Calu3 (cell line): Measurements from ENCODE around the gene FAM229A. TPM values are rescaled to one million over a fixed set of nuclear protein-coding genes. Genes with fewer than 3 reads are reported as not detected.

Experiments
- BruUV-seq: library from RNA; stranded (reverse); fragments of 400-500 nt; replicated peaks from 2 replicates; lab custom pipeline; 2021; lab: Mats Ljungman, UMichigan
- CTCF ChIA-PET: fragments of 300-600 bp; sonication (Branson Sonifier 250); formaldehyde crosslinking; loops from one replicate; lab custom pipeline; 2022; ENCODE audit warnings: antibody characterized with exemption; lab: Charles Lee
- DNase-seq: peaks from one replicate; pipeline ENCODE4 v3.0.0; 2022
- H3K27ac Mint-ChIP-seq: one replicate; pipeline ENCODE4 v1.8.0; 2022; ENCODE audit warnings: mixed read lengths; ENCODE audit not compliant: unreplicated experiment
- H3K27me3 Mint-ChIP-seq: one replicate; pipeline ENCODE4 v1.8.0; 2022; ENCODE audit warnings: mixed read lengths; ENCODE audit not compliant: unreplicated experiment
- H3K36me3 Mint-ChIP-seq: one replicate; pipeline ENCODE4 v1.8.0; 2022; ENCODE audit warnings: mild to moderate bottlenecking, moderate library complexity, mixed read lengths; ENCODE audit not compliant: insufficient read depth, unreplicated experiment
- H3K4me1 Mint-ChIP-seq: one replicate; pipeline ENCODE4 v1.8.0; 2022; ENCODE audit warnings: mild to moderate bottlenecking, low read depth, mixed read lengths; ENCODE audit not compliant: unreplicated experiment
- H3K4me3 Mint-ChIP-seq: one replicate; pipeline ENCODE4 v1.8.0; 2022; ENCODE audit warnings: mild to moderate bottlenecking, low read depth, moderate library complexity, mixed read lengths; ENCODE audit not compliant: unreplicated experiment
- H3K9me3 Mint-ChIP-seq: one replicate; pipeline ENCODE4 v1.8.0; 2022; ENCODE audit warnings: low read depth, mixed read lengths; ENCODE audit not compliant: unreplicated experiment
- intact Hi-C: fragments of 100-400 bp; cut with micrococcal nuclease; formaldehyde crosslinking; loops from one replicate; pipeline ENCODE4 v1.10.0; 2022; ENCODE audit not compliant: unreplicated experiment
- total RNA-seq: library from RNA; stranded (reverse); gene quantifications from 2 replicates; pipeline ENCODE4 v1.2.3, GENCODE V29; 2022
- TF ChIP-seq, protein P1 (sequence below): fragments of 200-600 bp; IDR thresholded peaks from one replicate; pipeline ENCODE4 v1.8.0; 2022; ENCODE audit warnings: antibody characterized with exemption; ENCODE audit not compliant: unreplicated experiment

FAM229A gene
- total RNA-seq, 1 experiment from 2014 or later: 7.3 TPM

DNA sequence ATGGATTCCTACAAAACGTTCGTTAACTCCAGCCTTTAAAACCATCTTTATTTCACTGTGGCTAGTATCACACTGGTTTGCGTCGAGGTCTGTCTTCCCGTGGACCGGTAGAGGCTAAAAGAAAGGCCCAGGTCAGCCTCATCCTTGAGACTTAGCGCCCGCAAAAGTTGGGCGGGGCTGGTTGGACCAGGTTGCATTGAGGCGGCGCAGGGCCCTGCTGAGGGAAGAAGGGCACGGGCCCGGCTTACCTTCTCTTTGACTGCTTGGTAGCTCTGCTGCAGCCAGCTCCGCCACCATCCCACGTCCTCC is 31.5 kb upstream of the FAM229A start:
- CTCF ChIA-PET: interaction anchor here (1.3 to 1.5 kb wide), 2 partner anchors 13 to 178 kb away, joined by 4 to 7 read pairs; no protein-coding TSS in a partner anchor
- H3K27me3 Mint-ChIP-seq: no peaks in the 10 kb centered on the region
- peaks cover 11% of the 10 kb centered on the region for H3K4me1 Mint-ChIP-seq
- no peaks in the 10 kb centered on the region for H3K9me3 Mint-ChIP-seq
- peaks cover 23% of the 10 kb centered on the region for H3K36me3 Mint-ChIP-seq
- H3K27ac Mint-ChIP-seq: peak overlapping the region; percentile 93
- peak overlapping the region; percentile 97 for H3K4me3 Mint-ChIP-seq
- BruUV-seq: no TSS peak
- intact Hi-C loops: no loop called here
- TF ChIP-seq, protein P1, sequence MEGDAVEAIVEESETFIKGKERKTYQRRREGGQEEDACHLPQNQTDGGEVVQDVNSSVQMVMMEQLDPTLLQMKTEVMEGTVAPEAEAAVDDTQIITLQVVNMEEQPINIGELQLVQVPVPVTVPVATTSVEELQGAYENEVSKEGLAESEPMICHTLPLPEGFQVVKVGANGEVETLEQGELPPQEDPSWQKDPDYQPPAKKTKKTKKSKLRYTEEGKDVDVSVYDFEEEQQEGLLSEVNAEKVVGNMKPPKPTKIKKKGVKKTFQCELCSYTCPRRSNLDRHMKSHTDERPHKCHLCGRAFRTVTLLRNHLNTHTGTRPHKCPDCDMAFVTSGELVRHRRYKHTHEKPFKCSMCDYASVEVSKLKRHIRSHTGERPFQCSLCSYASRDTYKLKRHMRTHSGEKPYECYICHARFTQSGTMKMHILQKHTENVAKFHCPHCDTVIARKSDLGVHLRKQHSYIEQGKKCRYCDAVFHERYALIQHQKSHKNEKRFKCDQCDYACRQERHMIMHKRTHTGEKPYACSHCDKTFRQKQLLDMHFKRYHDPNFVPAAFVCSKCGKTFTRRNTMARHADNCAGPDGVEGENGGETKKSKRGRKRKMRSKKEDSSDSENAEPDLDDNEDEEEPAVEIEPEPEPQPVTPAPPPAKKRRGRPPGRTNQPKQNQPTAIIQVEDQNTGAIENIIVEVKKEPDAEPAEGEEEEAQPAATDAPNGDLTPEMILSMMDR: no peak
- peak; percentile 44 for DNase-seq

DNA sequence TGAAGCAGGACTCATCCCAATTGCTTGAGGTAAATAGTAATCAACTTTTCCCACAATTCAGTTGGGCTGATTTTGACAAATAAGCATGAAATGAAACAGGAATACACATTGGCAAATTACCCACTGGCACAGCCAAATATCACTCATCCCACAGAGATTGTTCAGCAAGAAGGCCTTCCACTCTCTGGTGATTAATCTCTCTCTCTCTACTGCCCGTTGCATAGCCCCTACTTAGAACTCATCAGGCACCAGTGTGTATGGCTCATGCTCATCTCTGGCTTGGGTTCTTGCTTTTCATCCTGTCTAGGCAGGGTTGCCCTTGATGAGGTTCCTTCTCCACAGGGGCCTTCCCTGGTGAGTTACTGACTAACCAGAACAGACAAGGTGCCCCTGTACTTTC is 30.9 kb upstream of the FAM229A start:
- TF ChIP-seq, protein P1: no peak
- BruUV-seq: TSS peak; percentile 66
- Mint-ChIP-seq H3K27ac (no peak overlapping the region), H3K4me3 (peak overlapping the region; percentile 97), H3K36me3 (peaks cover 23% of the 10 kb centered on the region), H3K9me3 (no peaks in the 10 kb centered on the region), H3K27me3 (no peaks in the 10 kb centered on the region), H3K4me1 (peaks cover 11% of the 10 kb centered on the region)
- no peak for DNase-seq
- intact Hi-C loops: no loop called here
- CTCF ChIA-PET: no interaction called here

DNA sequence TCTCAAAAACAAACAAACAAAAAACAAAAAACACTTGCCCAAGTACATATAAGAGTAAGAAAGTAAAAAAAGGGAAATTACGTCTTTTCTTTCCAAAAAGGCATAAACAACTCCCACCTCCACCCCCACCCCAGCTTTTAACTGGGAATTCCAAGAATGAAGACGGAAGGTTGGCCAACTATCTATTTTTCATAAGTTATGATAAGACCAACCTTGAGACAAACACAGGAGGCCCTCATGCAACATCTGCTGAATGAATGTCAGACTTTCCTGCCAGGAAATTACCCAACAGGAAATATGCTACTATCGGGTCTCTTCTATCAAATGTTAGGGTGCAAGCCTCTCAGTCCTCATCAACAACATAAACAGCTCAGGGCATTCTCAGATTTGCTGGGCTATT is 30.0 kb upstream of the FAM229A start:
- Mint-ChIP-seq H3K27me3 (no peaks in the 10 kb centered on the region), H3K4me1 (peaks cover 11% of the 10 kb centered on the region), H3K9me3 (no peaks in the 10 kb centered on the region), H3K27ac (no peak overlapping the region), H3K36me3 (peaks cover 23% of the 10 kb centered on the region), H3K4me3 (no peak overlapping the region)
- TF ChIP-seq, protein P1: no peak
- intact Hi-C loops: no loop called here
- BruUV-seq: no TSS peak
- CTCF ChIA-PET: no interaction called here
- DNase-seq: no peak

DNA sequence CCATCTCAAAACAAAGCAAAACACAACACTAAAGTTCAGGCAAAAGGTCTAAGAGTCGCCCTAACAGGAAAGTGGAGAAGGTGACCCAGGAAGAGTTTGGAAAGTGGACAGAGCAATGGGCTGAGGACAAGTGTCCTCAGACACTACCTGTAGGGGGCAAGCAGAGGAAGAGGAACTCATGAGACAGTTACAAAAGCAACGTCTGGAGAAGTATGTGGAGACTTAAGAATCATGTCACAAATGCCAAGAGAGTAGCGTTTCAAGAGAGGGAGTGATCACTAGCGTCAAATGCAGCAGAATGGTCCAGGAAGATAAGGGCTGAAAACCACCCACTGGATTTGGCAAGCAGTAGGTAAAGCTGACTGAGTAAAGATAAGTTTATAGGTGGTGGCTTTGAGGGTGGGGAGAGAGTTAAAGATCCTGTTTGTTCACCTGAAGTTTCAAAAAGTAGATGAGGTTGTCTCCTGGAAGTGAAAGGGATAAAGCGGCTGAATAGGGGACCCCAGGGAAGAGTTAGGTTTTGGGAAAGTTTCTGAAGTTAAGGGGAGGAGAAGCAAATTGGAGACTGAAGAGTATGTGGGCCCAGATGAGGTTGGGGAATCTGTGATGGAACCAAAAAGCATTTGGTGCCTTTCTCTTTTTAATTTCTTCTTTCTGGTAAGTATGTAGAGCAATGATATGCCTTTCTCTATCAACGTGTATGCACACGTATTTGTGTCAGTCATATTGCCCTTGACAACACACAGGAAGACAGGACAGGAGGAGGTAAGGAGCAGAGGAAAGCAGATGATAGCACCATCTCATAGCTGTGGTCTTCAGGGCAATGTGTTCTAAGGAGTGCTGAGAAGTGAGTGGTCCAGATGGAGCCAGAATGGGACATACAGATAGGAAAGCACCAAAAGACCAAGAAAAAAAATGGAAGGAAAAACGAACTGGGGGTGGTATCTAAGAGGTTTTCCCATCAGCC is 28.9 kb upstream of the FAM229A start:
- no TSS peak for BruUV-seq
- intact Hi-C loops: no loop called here
- H3K9me3 Mint-ChIP-seq: no peaks in the 10 kb centered on the region
- peaks cover 11% of the 10 kb centered on the region for H3K4me1 Mint-ChIP-seq
- DNase-seq: no peak
- peaks cover 30% of the 10 kb centered on the region for H3K36me3 Mint-ChIP-seq
- H3K27ac Mint-ChIP-seq: no peak overlapping the region
- H3K4me3 Mint-ChIP-seq: no peak overlapping the region
- H3K27me3 Mint-ChIP-seq: no peaks in the 10 kb centered on the region
- CTCF ChIA-PET: no interaction called here
- TF ChIP-seq, protein P1: no peak
